ENCODE data around the gene ITFG2. TPM values are rescaled to one million over a fixed set of nuclear protein-coding genes. Genes with fewer than 3 reads are reported as not detected.

The ITFG2 gene
- total and polyA plus RNA-seq, 7 donors, result 11.6 to 31.9 (median 25.2) TPM

DNA sequence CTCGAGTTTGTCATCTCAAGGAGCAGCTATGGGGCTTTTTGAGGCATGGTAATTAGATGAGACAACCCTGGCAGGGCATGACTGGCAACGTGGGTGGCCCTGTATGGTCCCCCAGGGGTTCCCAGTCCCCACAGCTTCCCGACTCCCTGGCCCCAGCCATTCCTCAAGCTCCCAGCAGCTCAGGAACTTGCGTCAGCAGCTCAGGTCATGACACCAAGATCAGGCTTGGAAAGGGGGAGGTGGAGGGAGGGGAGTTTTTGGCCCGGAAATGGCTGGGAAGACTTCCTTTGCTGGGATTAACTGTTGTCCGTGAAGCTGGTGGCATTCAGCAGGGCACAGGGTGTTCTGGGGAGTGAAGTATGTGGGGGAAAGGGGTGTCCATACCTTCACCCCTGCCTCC, 32.8 kb downstream of the ITFG2 start:
- Histone ChIP-seq H3K27me3 (no peaks in the 10 kb centered on the region), H3K4me3 (no peak overlapping the region), H3K27ac (peak overlapping the region in 2 of 4 donors; percentile 6 to 33), H3K9me3 (no peaks in the 10 kb centered on the region), H3K4me1 (peaks cover 0 to 4% (median 0%) of the 10 kb centered on the region in 4 donors), H3K36me3 (peaks cover 0 to 7% (median 2%) of the 10 kb centered on the region in 4 donors)
- DNase-seq, result no peak
- 73 to 75% methylated on average over 6 of the region's 6 CpGs for WGBS, 2 donors
- TF ChIP-seq EP300 (IDR thresholded peaks at IDR 0.05) (no peak), POLR2AphosphoS5 (IDR thresholded peaks at IDR 0.05) (no peak), POLR2A (IDR thresholded peaks at IDR 0.05) (no peak)
- TF ChIP-seq, protein P1, sequence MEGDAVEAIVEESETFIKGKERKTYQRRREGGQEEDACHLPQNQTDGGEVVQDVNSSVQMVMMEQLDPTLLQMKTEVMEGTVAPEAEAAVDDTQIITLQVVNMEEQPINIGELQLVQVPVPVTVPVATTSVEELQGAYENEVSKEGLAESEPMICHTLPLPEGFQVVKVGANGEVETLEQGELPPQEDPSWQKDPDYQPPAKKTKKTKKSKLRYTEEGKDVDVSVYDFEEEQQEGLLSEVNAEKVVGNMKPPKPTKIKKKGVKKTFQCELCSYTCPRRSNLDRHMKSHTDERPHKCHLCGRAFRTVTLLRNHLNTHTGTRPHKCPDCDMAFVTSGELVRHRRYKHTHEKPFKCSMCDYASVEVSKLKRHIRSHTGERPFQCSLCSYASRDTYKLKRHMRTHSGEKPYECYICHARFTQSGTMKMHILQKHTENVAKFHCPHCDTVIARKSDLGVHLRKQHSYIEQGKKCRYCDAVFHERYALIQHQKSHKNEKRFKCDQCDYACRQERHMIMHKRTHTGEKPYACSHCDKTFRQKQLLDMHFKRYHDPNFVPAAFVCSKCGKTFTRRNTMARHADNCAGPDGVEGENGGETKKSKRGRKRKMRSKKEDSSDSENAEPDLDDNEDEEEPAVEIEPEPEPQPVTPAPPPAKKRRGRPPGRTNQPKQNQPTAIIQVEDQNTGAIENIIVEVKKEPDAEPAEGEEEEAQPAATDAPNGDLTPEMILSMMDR (IDR thresholded peaks at IDR 0.05), result no peak
- intact Hi-C loops (cut with DNase I), result no loop called here

DNA sequence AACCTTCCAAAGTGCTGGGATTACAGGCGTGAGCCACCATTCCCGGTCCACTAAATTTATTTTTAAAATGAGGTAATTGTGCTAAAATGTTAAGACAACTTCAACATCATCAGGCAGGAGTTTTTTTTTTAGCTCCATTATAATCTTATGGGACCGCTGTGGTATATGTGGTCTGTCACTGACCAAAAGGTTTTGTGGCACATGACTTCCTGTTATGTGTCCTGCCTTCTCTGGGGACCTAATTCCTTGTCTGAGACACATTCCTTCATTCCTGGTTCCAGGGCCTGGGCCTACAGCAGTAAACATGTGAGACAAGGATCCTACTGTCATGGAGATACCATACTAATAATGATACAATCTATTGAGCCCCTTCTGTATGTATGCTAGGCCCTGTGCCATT, 39.5 kb downstream of the ITFG2 start:
- no peak overlapping the region for H3K4me3 ChIP-seq
- intact Hi-C loops (cut with DNase I), result loop anchor here (2.0 to 5.0 kb wide), 2 partner anchors 90 to 189 kb away; no protein-coding TSS in a partner anchor
- H3K9me3 ChIP-seq, result no peaks in the 10 kb centered on the region
- DNase-seq, result no peak
- WGBS, 2 donors, result 91 to 94% methylated on average over 3 of the region's 3 CpGs
- H3K27me3 ChIP-seq, result no peaks in the 10 kb centered on the region
- H3K4me1 ChIP-seq, result peaks cover 0 to 5% (median 0%) of the 10 kb centered on the region in 4 donors
- no peaks in the 10 kb centered on the region for H3K36me3 ChIP-seq
- TF ChIP-seq, protein P1 (IDR thresholded peaks at IDR 0.05), result no peak
- TF ChIP-seq POLR2A (IDR thresholded peaks at IDR 0.05) (no peak), POLR2AphosphoS5 (IDR thresholded peaks at IDR 0.05) (no peak), EP300 (IDR thresholded peaks at IDR 0.05) (no peak)
- H3K27ac ChIP-seq, result no peak overlapping the region

DNA sequence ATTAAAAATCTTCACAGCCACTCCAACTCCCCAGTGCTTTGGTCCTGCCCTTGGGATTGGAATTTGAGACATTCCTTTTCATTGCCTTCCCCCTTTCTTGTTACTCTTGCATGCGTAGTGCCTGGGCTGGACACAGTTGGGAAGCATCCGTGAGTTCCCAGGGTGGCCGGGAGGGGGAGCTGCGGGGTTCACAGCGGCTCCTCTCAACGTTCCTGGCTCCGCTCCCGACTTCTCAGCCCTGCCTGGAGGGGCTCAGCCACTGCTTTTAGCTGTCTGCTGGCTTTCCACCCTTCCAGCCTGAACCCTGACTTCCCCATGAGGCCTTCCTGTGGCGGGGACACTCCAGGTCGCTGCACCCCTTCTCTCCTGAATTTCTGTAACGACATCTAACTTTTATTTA, 41.2 kb downstream of the ITFG2 start:
- no peak for TF ChIP-seq EP300 (IDR thresholded peaks at IDR 0.05)
- TF ChIP-seq POLR2AphosphoS5 (IDR thresholded peaks at IDR 0.05), result peak in 2 of 4 donors; percentile 26 to 44
- TF ChIP-seq, protein P1 (IDR thresholded peaks at IDR 0.05), result peak; percentile 59 to 88 (median 76)
- Histone ChIP-seq H3K27ac (no peak overlapping the region), H3K4me3 (no peak overlapping the region), H3K4me1 (peaks cover 0 to 5% (median 0%) of the 10 kb centered on the region in 4 donors), H3K36me3 (no peaks in the 10 kb centered on the region), H3K9me3 (no peaks in the 10 kb centered on the region), H3K27me3 (no peaks in the 10 kb centered on the region)
- intact Hi-C loops (cut with DNase I), result loop anchor here (2.0 to 5.0 kb wide), 2 partner anchors 89 to 187 kb away; no protein-coding TSS in a partner anchor
- peak; percentile 92 for DNase-seq
- WGBS, 2 donors, result 31 to 33% methylated on average over 11 of the region's 11 CpGs

DNA sequence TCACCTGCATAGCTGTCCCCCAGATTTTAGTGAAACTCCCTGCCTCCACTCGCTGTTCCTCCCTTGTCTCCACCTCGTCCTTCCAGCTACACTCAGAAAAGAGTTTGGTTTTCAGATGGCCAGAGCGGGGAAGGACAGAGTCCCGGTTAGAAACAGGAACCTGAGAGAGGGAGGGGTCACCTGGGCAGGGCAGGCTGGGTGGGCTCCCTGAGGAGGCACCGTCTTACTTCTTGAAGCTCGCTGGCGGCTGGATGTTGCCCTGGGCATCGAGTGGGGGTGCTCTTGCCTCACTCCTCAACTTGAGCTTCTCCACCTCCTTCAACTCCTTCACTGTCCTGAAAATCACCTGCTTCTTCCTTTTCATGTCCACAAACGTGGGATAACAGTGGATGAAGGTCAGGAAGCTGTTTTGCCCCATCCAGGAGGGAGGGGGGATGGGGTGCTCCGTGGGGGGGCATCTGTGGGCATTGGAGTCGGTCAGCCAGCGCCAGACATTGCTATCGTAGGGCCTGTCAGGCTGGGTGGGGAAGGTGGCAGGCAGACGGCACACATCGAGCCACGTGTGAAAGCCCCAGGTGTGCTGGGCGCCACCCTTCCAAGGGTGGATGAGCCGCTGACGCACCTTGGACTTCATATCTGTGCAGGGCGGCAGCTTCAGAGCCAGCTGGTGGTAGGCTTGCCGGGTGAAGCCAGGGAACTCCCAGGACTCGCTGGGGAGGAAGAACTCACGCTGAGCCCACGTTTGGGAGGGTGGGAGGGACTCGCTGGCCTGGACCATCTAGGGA, 42.4 kb downstream of the ITFG2 start:
- no peaks in the 10 kb centered on the region for H3K9me3 ChIP-seq
- H3K36me3 ChIP-seq, result no peaks in the 10 kb centered on the region
- WGBS, 2 donors, result 32 to 77% methylated on average over 25 of the region's 25 CpGs
- intact Hi-C loops (cut with DNase I), result loop anchor here (5.0 kb wide), 1 partner anchor 87 kb away; no protein-coding TSS in a partner anchor
- no peak overlapping the region for H3K27ac ChIP-seq
- no peaks in the 10 kb centered on the region for H3K27me3 ChIP-seq
- no peak for DNase-seq
- no peak for TF ChIP-seq EP300 (IDR thresholded peaks at IDR 0.05)
- TF ChIP-seq, protein P1 (IDR thresholded peaks at IDR 0.05), result no peak
- no peak for TF ChIP-seq POLR2AphosphoS5 (IDR thresholded peaks at IDR 0.05)
- TF ChIP-seq POLR2A (IDR thresholded peaks at IDR 0.05), result no peak
- peaks cover 0 to 5% (median 0%) of the 10 kb centered on the region in 4 donors for H3K4me1 ChIP-seq
- no peak overlapping the region for H3K4me3 ChIP-seq
